Effector CD4-positive, alpha-beta T cell (primary cell): ENCODE measurements around the gene BAX.
"Not testable (repeated sequence)": the region's sequence is repeated elsewhere in the genome, so short reads cannot be mapped to it uniquely, and the experiment has no call there.

Source experiments
- DNase-seq: peaks from one replicate; pipeline ENCODE4 v3.0.0-alpha.2; 2020
- total RNA-seq: gene quantifications from one replicate; lab custom pipeline; 2026; lab: John Stamatoyannopoulos, UW

BAX gene
- 20.5 reads per million, percentile 47 among the genes with 10 or more reads in this experiment for total RNA-seq

- peak; percentile 82 for DNase-seq
Observed at GRCh38 chr19:48954595-48955307, at the start of gene BAX. BAX (plus strand) TSS chr19:48954875; CDS start chr19:48954929, 54 bp downstream.

DNA sequence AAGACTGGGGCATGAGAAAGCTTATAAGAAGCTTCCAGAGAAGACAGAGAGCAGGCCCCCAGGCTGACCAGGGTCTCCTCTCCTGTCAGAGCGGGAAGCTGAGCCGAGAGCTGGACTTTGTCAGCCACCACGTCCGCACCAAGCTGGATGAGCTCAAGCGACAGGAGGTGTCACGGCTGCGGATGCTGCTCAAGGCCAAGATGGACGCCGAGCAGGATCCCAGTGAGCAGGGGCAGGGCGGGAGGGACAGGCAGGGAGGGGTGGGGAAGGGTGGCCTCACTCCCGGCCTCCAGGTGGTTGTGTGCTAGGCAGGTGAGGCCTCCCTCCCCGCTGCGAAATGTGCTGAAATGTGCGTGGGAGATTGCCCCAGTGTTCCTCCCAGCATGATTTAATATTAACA lies 49.0 kb upstream of the BAX start:
- DNase-seq, result no peak

DNA sequence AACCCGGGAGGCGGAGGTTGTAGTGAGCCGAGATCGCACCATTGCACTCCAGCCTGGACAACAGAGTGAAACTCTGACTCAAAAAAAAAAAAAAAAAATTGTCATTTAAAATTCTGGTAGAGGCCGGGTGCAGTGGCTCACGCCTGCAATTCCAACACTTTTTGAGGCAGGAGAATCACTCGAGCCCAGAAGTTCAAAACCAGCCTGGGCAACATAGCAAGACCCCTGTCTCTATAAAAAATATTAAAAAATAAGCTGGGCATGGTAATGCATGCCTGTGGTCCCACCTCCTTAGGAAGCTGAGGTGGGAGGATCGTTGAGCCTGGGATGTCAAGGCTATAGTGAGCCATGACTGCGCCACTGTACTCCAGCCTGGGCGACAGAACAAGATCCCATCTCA lies 48.4 kb upstream of the BAX start:
- DNase-seq, result no peak

- DNase-seq, result no peak
Observed at GRCh38 chr19:48907671-48908070, 47.0 kb upstream of the BAX start.

- not testable (repeated sequence) for DNase-seq
Observed at GRCh38 chr19:48909424-48910077, 45.1 kb upstream of the BAX start.

DNA sequence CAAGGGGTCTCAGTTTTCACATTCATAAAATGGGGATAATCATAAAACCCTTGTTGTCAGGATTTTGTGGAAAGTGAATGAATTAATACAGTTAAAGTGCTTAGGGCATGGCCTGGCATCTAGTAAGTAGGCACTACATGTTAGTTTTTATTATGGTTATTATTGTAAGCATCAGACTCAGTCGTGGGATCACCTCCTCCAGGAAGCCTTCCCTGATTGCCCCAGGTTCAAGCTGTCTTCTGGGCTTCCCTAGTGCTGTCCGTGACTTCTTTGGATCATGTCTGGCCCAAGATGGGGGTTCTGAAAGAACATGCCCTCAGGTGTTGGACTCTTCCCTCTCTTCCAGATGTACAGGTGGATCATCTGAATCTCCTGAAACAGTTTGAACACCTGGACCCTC lies 43.9 kb upstream of the BAX start:
- DNase-seq, result no peak

DNA sequence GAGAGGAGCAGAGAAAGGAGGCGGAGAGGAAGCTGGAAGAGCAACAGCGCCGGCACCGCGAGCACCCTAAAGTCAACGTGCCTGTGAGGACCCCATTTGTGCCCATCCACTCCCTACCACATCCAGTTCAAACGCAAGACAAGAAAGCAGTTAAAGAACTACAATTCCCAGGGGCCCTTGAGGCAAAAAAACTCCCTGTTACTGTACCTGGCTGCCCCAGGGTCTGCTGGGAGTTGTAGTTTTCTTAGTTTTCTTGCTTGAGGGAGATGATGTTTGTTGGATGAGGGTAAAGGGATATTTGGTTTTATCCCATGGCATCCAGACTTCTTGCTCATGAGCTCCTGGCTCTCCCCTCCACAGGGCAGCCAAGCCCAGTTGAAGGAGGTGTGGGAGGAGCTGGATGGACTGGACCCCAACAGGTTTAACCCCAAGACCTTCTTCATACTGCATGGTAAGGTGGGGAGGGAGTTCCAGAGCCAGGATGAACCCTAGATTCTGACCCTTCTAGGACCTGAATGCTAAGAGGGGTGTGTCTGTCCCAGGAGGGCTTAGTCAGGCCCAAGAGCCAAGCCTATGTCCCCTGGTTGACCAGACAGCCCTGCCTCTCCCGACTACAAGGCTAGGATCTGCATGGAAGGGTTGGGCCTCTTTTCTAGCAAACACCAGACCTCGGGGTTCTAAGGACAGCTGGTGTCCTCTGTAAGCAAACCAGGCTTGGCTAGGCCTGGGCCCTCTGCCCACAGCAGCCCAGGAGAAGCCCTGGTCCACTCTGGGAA lies 41.4 kb upstream of the BAX start:
- peak; percentile 13 for DNase-seq

- no peak for DNase-seq
Observed at GRCh38 chr19:48914181-48914580, 40.5 kb upstream of the BAX start.

DNA sequence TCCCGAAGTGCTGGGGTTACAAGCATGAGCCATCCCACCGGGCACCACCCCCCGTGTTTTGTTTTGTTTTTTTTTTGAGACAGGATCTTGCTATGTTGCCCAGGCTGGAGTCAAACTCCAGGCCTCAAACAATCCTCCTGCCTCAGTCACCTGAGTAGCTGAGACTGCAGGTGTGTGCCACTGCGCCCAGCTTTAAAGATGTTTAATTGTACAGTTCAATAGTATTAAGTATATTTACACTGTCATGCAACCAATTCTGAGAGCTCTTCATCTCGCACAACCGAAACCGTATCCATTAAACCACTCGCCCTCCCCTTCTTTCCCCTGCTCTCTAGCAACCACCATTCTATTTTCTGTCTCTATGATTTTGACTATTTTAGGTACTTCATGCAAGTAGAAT lies 38.9 kb upstream of the BAX start:
- DNase-seq, result no peak

DNA sequence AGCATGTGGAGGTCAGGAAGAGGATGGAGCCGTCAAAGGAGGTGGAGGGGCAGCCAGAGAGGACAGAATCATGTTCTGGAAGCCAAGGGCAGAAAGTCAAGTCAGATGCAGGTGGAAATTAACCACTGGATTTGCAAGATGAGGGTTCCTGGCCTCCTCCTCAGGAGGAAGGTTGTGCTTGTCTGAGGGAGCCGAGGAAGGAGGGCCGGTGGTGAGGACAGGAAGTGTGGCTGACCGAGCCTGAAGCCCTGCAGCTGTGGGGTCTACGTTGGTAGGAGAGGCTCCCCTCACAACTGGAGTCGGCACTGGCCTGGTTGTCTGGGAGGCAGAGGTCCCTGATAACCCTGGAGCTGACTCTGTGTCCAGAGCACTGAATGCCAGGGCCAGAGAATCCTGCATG lies 36.6 kb upstream of the BAX start:
- no peak for DNase-seq

DNA sequence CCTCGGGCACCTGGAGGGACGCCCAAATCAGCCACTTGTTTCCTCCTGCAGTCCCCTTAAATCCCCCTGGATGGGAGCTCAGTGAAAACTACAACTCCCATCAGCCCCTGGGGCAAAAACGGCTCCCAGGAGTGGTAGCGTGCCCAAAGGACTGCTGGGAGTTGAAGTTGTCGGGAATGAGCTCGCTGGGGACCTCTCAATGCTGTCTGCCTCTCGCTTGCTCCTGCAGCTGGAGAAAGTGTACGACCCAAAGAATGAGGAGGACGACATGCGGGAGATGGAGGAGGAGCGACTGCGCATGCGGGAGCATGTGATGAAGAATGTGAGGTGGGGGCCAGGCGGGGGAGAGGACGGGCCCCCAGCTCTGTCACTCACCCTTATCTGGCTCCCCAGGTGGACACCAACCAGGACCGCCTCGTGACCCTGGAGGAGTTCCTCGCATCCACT lies 35.9 kb upstream of the BAX start:
- DNase-seq, result no peak

DNA sequence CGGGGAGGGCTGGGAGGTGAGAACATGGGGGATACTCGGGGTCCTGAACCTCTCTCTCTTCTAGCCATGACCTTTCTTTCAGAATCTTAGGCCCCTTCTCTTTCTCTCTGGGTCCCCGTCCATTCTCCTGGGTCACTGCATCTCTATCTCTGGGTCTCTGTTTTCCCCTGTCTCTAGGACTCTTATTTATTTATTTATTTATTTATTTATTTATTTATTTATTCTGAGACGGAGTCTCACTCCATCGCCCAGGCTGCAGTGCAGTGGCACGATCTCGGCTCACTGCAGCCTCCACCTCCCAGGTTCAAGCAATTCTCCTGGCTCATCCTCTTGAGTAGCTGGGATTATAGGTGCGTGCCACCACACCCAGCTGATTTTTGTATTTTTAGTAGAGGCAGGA lies 35.4 kb upstream of the BAX start:
- not testable (repeated sequence) for DNase-seq

DNA sequence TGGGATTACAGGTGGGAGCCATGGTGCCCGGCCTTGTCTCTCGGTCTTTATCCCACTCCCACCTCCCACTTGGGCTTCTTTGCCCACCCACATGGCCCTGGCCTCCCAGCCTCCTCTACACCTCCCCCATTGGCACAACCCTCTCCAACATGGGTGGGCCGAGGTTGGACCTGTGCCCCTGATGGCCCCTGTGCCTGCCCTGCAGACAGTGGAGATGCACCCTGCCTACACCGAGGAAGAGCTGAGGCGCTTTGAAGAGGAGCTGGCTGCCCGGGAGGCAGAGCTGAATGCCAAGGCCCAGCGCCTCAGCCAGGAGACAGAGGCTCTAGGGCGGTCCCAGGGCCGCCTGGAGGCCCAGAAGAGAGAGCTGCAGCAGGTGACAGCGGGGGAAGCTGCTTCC lies 33.7 kb upstream of the BAX start:
- no peak for DNase-seq

DNA sequence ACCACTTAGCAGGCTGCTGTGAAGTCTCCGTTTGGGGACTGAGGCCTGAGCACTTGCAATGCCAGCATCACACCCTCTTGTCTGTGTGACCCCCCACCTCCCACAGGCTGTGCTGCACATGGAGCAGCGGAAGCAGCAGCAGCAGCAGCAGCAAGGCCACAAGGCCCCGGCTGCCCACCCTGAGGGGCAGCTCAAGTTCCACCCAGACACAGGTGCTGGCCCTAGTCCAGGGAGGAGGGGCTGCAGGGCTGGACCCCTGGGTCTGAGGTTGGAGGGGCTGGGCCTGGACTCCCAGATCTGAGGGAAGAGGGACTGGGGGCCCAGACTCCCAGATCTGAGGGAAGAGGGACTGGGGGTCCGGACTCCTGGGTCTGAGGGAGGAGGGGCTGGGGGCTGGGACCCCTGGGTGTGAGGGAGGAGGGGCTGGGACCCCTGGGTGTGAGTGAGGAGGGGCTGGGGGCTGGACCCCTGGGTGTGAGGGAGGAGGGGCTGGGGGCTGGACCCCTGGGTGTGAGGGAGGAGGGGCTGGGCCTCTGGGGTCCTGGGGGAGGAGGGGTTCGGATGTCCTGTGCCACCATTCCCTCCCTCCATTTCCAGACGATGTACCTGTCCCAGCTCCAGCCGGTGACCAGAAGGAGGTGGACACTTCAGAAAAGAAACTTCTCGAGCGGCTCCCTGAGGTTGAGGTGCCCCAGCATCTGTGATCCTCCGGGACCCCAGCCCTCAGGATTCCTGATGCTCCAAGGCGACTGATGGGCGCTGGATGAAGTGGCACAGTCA lies 32.8 kb upstream of the BAX start:
- no peak for DNase-seq

DNA sequence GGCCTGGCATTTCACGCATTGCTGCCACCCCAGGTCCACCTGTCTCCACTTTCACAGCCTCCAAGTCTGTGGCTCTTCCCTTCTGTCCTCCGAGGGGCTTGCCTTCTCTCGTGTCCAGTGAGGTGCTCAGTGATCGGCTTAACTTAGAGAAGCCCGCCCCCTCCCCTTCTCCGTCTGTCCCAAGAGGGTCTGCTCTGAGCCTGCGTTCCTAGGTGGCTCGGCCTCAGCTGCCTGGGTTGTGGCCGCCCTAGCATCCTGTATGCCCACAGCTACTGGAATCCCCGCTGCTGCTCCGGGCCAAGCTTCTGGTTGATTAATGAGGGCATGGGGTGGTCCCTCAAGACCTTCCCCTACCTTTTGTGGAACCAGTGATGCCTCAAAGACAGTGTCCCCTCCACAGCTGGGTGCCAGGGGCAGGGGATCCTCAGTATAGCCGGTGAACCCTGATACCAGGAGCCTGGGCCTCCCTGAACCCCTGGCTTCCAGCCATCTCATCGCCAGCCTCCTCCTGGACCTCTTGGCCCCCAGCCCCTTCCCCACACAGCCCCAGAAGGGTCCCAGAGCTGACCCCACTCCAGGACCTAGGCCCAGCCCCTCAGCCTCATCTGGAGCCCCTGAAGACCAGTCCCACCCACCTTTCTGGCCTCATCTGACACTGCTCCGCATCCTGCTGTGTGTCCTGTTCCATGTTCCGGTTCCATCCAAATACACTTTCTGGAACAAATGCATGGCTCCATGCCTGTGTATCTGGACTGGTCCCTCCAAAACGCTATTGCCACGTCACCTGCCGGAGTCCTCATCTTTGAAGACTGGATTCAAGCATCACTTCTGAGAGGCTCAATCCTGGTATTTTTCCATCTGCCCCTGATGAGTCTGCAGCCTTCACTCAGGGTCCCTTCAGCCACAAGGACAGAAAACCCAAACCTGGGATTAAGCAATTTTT lies 31.9 kb upstream of the BAX start:
- no peak for DNase-seq

DNA sequence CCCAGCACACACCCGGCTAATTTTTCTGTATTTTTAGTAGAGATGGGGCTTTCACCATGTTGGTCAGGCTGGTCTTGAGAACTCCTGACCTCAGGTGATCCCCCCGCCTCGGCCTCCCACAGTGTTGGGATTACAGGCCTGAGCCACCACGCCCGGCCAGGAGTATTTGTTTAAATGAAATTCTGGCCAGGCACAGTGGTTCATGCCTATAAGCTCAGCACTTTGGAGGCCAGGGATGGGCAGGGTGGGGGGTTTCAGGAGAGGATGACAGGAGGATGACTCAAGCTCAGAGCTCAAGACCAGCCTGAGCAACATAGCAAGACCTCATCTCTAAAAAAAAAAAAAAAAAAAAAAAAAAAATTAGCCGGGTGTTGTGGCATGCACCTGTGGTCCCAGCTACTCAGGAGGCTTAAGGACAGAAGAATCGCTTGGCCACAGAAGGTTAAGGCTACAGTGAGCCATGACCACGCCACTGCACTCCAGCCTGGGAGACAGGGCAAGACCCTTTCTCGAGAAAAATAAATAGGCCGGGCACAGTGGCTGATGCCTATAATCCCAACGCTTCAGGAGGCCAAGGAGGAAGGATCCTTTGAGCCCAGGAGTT lies 29.3 kb upstream of the BAX start:
- DNase-seq, result no peak

DNA sequence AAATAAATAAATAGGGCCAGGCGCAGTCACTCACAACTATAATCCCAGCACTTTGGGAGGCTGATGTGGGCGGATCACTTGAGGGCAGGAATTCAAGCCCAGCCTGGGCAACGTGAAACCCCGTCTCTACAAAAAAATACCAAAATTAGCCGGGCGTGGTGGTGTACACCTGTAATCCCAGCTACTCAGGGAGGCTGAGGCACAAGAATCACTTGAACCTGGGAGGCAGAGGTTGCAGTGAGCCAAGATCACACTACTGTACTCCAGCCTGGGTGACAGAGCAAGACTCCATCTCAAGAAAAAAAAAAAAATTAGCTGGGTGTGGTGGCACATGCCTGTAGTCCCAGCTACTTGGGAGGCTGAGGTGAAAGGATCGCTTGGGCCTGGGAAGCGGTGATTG lies 28.8 kb upstream of the BAX start:
- not testable (repeated sequence) for DNase-seq

- DNase-seq, result no peak
Observed at GRCh38 chr19:48926909-48927308, 27.8 kb upstream of the BAX start.

DNA sequence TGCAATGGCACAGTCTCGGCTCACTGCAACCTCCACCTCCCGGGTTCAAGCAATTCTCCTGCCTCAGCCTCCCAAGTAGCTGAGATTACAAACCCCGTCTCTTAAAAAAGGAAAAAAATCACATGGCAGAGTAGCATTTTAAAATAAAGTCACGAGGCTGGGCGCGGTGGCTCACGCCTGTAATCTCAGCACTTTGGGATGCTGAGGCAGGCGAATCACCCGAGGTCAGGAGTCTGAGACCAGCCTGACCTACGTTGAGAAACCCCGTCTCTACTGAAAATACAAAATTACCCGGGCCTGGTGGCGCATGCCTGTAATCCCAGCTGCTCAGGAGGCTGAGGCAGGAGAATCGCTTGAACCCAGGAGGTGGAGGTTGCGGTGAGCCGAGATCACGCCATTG lies 27.0 kb upstream of the BAX start:
- DNase-seq, result not testable (repeated sequence)

GRCh38 chr19:48928164-48929025 lies 26.3 kb upstream of the BAX start:
- no peak for DNase-seq
